ENCODE measurements around the gene ZNF865. TPM values are rescaled to one million over a fixed set of nuclear protein-coding genes. Genes with fewer than 3 reads are reported as not detected.

ZNF865 gene
- polyA plus RNA-seq, 2 donors: 4.3 to 5.9 TPM

DNA sequence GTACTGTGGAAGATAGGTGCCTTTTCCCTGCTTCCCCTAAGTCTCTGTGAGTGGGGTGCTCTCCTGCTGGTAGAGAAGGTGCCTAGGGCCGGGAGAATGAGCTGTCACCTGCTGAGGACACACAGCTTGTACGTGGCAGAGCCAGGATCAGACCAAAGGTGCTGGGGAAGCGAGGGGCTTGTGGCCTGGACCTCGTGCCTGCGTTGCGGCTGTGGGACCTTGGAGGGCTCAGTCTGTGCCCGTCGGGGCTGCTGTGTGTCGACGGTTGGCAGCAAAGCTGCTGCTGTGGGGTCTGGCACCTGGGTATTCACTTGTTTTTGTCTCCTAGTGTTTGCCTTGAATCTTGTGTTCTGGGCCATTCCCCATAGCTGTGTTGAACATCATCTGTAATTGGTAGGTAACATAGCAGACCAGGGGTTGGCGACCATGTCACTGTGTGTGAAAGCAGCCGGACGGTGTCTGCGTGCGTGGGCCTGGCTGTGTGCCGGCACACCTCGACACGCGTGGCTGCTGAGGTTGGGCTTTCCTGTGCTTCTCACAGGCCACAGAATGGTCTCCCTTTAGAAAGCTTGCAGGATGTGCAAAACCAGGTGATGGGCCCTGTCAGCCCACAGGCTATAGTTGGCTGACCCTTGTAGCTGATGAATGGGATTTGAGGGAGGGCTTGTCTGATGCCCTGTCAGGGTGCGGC lies 58.5 kb downstream of the ZNF865 start:
- Histone ChIP-seq H3K27me3 (ENCODE audit: control insufficient read depth in 1 of 2, insufficient read depth in 2 of 2, low read length in 2 of 2) (no peaks in the 10 kb centered on the region), H3K4me1 (ENCODE audit: control insufficient read depth in 2 of 2, insufficient read depth in 2 of 2, low read length in 1 of 2) (peaks cover 5 to 9% of the 10 kb centered on the region in 2 donors), H3K36me3 (ENCODE audit: control insufficient read depth in 2 of 2, insufficient read depth in 2 of 2, low read length in 1 of 2) (peaks cover 36 to 84% of the 10 kb centered on the region in 2 donors), H3K4me3 (ENCODE audit: low read depth in 1 of 2, low read length in 2 of 2) (no peak overlapping the region), H3K27ac (ENCODE audit: low read depth in 2 of 2, low read length in 1 of 2) (no peak overlapping the region), H3K9me3 (ENCODE audit: control insufficient read depth in 2 of 2, insufficient read depth in 1 of 2, low read depth in 1 of 2, low read length in 1 of 2) (no peaks in the 10 kb centered on the region)
- WGBS, 2 donors: 87 to 88% methylated on average over 18 to 20 of the region's 20 CpGs

DNA sequence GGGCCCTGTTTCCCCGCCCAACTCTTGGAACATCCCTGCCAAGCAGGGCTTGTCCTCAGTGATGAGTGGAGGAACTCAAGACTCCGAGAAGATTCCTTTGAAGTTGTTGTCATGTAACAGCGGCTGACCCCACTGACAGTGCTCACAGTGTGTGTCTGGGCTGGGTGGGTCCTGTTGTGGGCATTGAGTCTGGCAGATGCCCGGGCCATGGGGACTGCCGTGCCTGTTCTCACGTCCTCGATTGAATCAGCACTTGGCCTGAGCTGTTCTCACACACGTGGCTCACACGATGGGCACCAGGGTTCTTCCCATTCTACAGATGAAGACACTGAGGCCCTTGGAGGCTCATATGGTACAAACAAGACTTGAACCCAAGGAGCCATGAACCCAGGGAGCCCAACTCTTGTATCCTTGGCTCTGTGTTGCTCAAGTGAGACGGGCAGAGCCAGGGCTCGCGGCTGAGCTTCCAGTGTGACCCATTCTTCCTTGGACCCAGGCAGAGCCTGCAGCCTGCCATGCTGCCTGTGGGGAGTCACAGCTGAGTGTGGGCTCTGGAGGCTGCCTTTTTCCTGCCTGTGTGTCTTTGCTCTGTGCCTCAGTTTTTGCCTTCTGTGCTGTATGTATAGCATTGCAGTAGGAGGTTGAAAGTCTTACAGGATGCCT lies 61.0 kb downstream of the ZNF865 start:
- no peak overlapping the region for H3K4me3 ChIP-seq (ENCODE audit: low read depth in 1 of 2, low read length in 2 of 2)
- peaks cover 0 to 3% of the 10 kb centered on the region in 2 donors for H3K9me3 ChIP-seq (ENCODE audit: control insufficient read depth in 2 of 2, insufficient read depth in 1 of 2, low read depth in 1 of 2, low read length in 1 of 2)
- no peaks in the 10 kb centered on the region for H3K27me3 ChIP-seq (ENCODE audit: control insufficient read depth in 1 of 2, insufficient read depth in 2 of 2, low read length in 2 of 2)
- H3K4me1 ChIP-seq (ENCODE audit: control insufficient read depth in 2 of 2, insufficient read depth in 2 of 2, low read length in 1 of 2): peaks cover 0 to 11% of the 10 kb centered on the region in 2 donors
- 81 to 88% methylated on average over 12 of the region's 12 CpGs for WGBS, 2 donors
- peaks cover 36 to 84% of the 10 kb centered on the region in 2 donors for H3K36me3 ChIP-seq (ENCODE audit: control insufficient read depth in 2 of 2, insufficient read depth in 2 of 2, low read length in 1 of 2)
- no peak overlapping the region for H3K27ac ChIP-seq (ENCODE audit: low read depth in 2 of 2, low read length in 1 of 2)

Other genes starting within 250 kb of the ZNF865 start
- gene GARIN5B, start 242.4 kb upstream of the ZNF865 start, polyA plus RNA-seq: not detected
- under 1 TPM; 0.47 to 0.51 TPM for gene IL11, start 235.2 kb upstream of the ZNF865 start, polyA plus RNA-seq
- gene TMEM190, start 228.8 kb upstream of the ZNF865 start, polyA plus RNA-seq: not detected
- under 1 TPM; 0.49 to 0.98 TPM for gene TMEM238, start 221.4 kb upstream of the ZNF865 start, polyA plus RNA-seq
- gene RPL28, start 219.7 kb upstream of the ZNF865 start, polyA plus RNA-seq: 1,000 to 10,000 TPM; 2,179 to 2,435 TPM
- gene UBE2S, start 197.9 kb upstream of the ZNF865 start, polyA plus RNA-seq: 10 to 100 TPM; 12.8 to 24.1 TPM
- under 1 TPM in 1 of 2 donors, not detected in 1; 0.01 TPM for gene SHISA7, start 162.3 kb upstream of the ZNF865 start, polyA plus RNA-seq
- gene ISOC2, start 144.0 kb upstream of the ZNF865 start, polyA plus RNA-seq: 10 to 100 TPM; 38.6 to 95.2 TPM
- under 1 TPM in 1 of 2 donors, not detected in 1; 0.04 TPM for gene C19orf85, start 140.9 kb upstream of the ZNF865 start, polyA plus RNA-seq
- gene ZNF628, start 129.0 kb upstream of the ZNF865 start, polyA plus RNA-seq: 1 to 10 TPM; 3.8 to 7.0 TPM
- 1 to 10 TPM; 4.2 to 6.8 TPM for gene NAT14, start 120.5 kb upstream of the ZNF865 start, polyA plus RNA-seq
- gene SSC5D, start 117.2 kb upstream of the ZNF865 start, polyA plus RNA-seq: 1 to 10 TPM in 1 of 2 donors, under 1 TPM in 1; 0.92 to 1.0 TPM
- not detected for gene SBK2, start 68.5 kb upstream of the ZNF865 start, polyA plus RNA-seq
- gene SBK3, start 60.1 kb upstream of the ZNF865 start, polyA plus RNA-seq: under 1 TPM; 0.09 to 0.18 TPM
- 1 to 10 TPM; 3.4 to 4.4 TPM for gene ZNF579, start 24.8 kb upstream of the ZNF865 start, polyA plus RNA-seq
- gene FIZ1, start 6.1 kb upstream of the ZNF865 start, polyA plus RNA-seq: 10 to 100 TPM in 1 of 2 donors, 1 to 10 TPM in 1; 7.2 to 10.9 TPM
- 10 to 100 TPM; 24.6 to 30.5 TPM for gene ZNF524, start 5.4 kb upstream of the ZNF865 start, polyA plus RNA-seq
- 1 to 10 TPM; 5.2 to 5.9 TPM for gene ZNF784, start 18.9 kb downstream of the ZNF865 start, polyA plus RNA-seq
- gene ZNF580, start 35.4 kb downstream of the ZNF865 start, polyA plus RNA-seq: 10 to 100 TPM; 12.8 to 14.2 TPM
- gene ZNF581, start 38.0 kb downstream of the ZNF865 start, polyA plus RNA-seq: 10 to 100 TPM; 10.3 to 16.6 TPM
- gene CCDC106, start 42.6 kb downstream of the ZNF865 start, polyA plus RNA-seq: 1 to 10 TPM; 5.6 to 9.1 TPM
- gene U2AF2, start 49.4 kb downstream of the ZNF865 start, polyA plus RNA-seq: 100 to 1,000 TPM; 110 to 120 TPM
- gene EPN1, start 69.6 kb downstream of the ZNF865 start, polyA plus RNA-seq: 10 to 100 TPM; 79.1 to 83.0 TPM
- not detected for gene NLRP9, start 132.8 kb downstream of the ZNF865 start, polyA plus RNA-seq
- gene RFPL4A, start 153.4 kb downstream of the ZNF865 start, polyA plus RNA-seq: not detected
- not detected for gene RFPL4AL1, start 163.5 kb downstream of the ZNF865 start, polyA plus RNA-seq
- gene NLRP11, start 226.4 kb downstream of the ZNF865 start, polyA plus RNA-seq: not detected
- not detected for gene NLRP4, start 230.9 kb downstream of the ZNF865 start, polyA plus RNA-seq